K562 (cell line): ENCODE measurements around the gene PTGIS. TPM values are rescaled to one million over a fixed set of nuclear protein-coding genes. Genes with fewer than 3 reads are reported as not detected.

Experiments used
- CREBBP ChIP-seq: IDR thresholded peaks from one replicate; pipeline ENCODE4 v1.6.1; 2012; ENCODE audit warnings: low read depth, mild to moderate bottlenecking, control low read depth, inconsistent platforms, low read length
- EGR1 ChIP-seq: fragments of 450-650 bp; conservative IDR thresholded peaks from 2 replicates; pipeline ENCODE4 v1.6.1; 2017; ENCODE audit warnings: mild to moderate bottlenecking
- MLLT1 ChIP-seq, 2 experiments: fragments of 450-650 bp; IDR thresholded peaks; 2 replicates each; pipeline ENCODE4 v1.6.1; 2016
- NCOA2 ChIP-seq, 2 experiments: fragments of 450-650 bp; IDR thresholded peaks; 2 replicates each; pipeline ENCODE4 v1.6.1; 2018; ENCODE audit warnings: mild to moderate bottlenecking in 2 of 2, moderate library complexity in 1 of 2; ENCODE audit not compliant: partially characterized antibody in 2 of 2
- NONO ChIP-seq, 2 experiments: fragments of 200-400 bp in 1 of 2; fragments of 450-650 bp in 1 of 2; formaldehyde crosslinking in 1 of 2; IDR thresholded peaks; 2 replicates each; pipeline ENCODE4 v1.6.1; 2017; ENCODE audit warnings: low read depth in 2 of 2, mild to moderate bottlenecking in 2 of 2, moderate library complexity in 2 of 2, low read length in 1 of 2
- POU5F1 ChIP-seq: fragments of 150-350 bp; IDR thresholded peaks from 2 replicates; pipeline ENCODE4 v1.6.1; 2014; ENCODE audit warnings: borderline replicate concordance, low read length, low read depth, mild to moderate bottlenecking; ENCODE audit not compliant: partially characterized antibody
- ZBTB2 ChIP-seq: fragments of 450-650 bp; IDR thresholded peaks from 2 replicates; pipeline ENCODE4 v1.6.1; 2016; ENCODE audit warnings: antibody characterized with exemption
- ZBTB34 ChIP-seq: fragments of 250-450 bp; sonication (Bioruptor Pico); IDR thresholded peaks from 2 replicates; pipeline ENCODE4 v1.8.0; 2021; ENCODE audit warnings: mild to moderate bottlenecking, moderate library complexity
- ZBTB5 ChIP-seq: fragments of 450-650 bp; IDR thresholded peaks from 2 replicates; pipeline ENCODE4 v1.6.1; 2017; ENCODE audit warnings: antibody characterized with exemption
- ZBTB9 ChIP-seq: fragments of 450-650 bp; formaldehyde crosslinking; IDR thresholded peaks from 2 replicates; pipeline ENCODE4 v1.4.0; 2020; ENCODE audit warnings: mild to moderate bottlenecking, moderate library complexity
- polyA plus RNA-seq, 8 experiments: library from polyadenylated mRNA; depleted of rRNA in 4 of 8; stranded (reverse) in 5 of 8; unstranded in 3 of 8; fragments of >200 nt; fragmentation: Nextera tagmentation in 2 of 8; fragmentation: Illumina TruSeq in 1 of 8; extraction: Ambion mirVana in 2 of 8; extraction: Trizol in 1 of 8; gene quantifications; 2 replicates each; pipeline versions ENCODE4 v1.2.1 to v1.2.3, GENCODE V29; 2011 to 2014; ENCODE audit warnings: inconsistent platforms in 1 of 8, missing spikeins in 1 of 8
- total RNA-seq, 7 experiments: library from RNA; depleted of rRNA in 6 of 7; stranded (reverse); fragments of >200 nt in 6 of 7; fragmentation: Illumina TruSeq in 2 of 7; extraction: Trizol in 2 of 7; gene quantifications; 2 replicates each; pipeline versions ENCODE4 v1.2.1 to v1.2.3, GENCODE V29; 2011 to 2021; ENCODE audit warnings: low replicate concordance in 1 of 7

PTGIS gene
- total and polyA plus RNA-seq, 9 of the 15 experiments (the other 6 are each of a cell fraction or from before 2014, with no cell fraction given) = not detected

- TF ChIP-seq ZBTB34 (CRISPR knock-in tag) (no peak), ZBTB9 (CRISPR knock-in tag) (no peak), NONO (IDR thresholded peaks at IDR 0.05; ENCODE audit: low read depth in 2 of 2, low read length in 1 of 2) (no peak), POU5F1 (no peak), EGR1 (no peak), ZBTB5 (no peak), ZBTB2 (no peak), NCOA2 (IDR thresholded peaks at IDR 0.05; ENCODE audit: partially characterized antibody in 2 of 2) (no peak), CREBBP (no peak), MLLT1 (IDR thresholded peaks at IDR 0.05) (no peak)
- TF ChIP-seq, all 486 proteins: peak for 2
These were observed 14.7 kb upstream of the PTGIS start (continued) for GRCh38 chr20:49582413-49583334.
